NCI-H82 (cell line): Measurements from ENCODE around the gene HOXB6.
A peak's percentile ranks its signal among the peaks of the same experiment; 100 is the strongest.

ENCODE experiments used
- DNase-seq: peaks from one replicate; lab custom pipeline; 2025; lab: John Stamatoyannopoulos, UW

HOXB6 gene

DNA sequence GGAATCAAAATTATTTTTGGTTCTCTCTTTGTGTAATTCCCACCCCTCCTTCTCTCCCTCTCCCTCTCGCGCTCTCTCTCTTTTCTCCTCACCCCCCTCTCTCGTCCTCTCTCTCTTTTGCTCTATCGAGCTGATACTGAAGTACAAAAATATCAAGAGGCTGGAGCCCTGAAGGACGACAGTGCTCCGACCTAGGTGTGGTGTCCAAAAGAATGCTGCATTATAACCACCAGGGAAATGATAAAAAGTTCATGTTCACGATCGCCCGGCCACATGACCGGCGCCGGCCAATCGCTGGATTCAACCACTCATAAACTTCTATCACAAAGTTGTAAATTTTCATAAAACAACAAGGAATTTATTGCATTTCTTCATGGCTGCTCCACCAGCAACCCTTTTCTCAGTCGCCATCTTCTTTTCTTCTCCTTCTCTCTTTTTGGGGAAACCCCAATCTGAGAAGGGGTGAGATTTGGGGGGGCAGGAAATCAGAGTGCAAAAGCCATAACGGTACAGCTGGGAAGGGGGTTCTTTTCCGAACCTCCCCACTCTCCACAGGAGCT is at the start of gene HOXB6:
TSS of gene HOXB6 (minus strand) at position 217 of the 560 bp plus-strand sequence. CDS start 6,836 bp downstream, outside the sequence.
- DNase-seq, result no peak

DNA sequence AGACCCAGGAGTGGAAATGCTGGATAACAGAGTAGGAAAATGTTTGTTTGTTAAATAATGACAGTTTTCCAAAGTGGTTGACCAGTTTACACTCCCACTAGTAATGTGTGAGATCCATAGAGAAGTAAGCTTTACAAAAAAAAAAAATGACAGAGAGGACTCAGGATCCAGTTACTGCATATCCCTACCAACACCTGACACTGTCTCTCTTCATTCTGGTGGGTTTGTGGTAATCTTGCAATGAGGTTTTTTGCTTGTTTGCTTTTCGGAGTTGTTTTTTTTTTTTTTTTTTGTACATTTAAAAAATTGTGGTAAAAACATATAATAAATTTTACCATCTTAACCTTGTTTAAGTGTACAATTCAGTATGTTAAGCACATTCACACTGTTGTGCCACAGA is 45.0 kb upstream of the HOXB6 start:
- DNase-seq, result no peak

DNA sequence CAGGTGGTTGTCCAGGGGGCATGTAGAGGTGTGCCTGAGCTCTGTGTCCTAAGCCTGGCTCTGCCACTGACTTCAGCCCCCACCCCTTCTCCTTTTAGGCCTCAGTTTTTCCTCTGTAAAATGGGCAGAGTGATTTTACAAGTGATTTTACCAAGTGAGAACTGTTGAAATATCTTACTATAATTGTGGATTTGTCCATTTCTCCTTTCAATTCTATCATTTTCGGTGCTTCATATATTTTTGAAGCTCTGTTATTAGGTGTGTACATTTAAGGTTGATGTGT is 43.1 kb upstream of the HOXB6 start:
- no peak for DNase-seq

DNA sequence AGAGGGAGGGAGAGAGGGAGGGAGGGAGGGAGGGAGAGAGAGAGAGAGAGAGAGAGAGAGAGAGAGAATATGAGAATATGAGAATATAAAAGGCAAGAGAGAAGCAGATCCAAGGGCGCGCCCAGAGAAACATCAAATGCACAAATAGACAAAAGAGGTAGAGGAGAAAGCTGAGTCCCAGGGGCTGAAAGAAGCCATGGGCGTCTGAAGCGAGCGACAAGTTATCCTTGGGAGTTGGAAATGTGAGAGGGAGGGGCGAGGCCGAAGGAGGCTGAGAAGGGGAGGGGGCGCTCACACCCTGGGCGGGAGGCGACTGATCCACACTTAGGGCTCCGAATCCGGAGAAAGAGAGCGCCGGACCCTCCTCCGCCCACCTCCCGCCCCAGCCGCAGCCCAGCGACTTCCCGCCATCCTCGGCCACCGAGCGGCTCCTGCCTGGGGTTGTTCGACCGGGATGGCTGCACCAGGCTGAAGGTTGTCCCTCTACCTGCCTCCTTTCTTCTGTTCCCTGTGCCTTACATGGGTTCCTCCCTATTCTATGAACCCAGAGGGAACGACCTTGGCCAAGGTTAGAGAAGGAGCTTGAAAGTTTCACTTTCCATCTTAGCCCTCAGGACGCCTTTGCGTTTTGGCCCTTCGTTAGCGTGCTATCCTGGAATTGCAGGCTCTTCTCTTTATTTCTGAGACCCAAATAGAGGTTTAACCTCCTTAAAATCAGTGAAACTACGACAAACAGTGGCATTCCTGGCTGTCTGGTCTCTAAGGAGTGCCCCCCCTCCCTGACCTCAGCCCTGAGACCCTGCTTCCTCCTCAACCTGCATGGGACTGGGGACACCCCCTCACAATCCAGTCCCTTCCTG is 42.5 kb upstream of the HOXB6 start:
- DNase-seq, result peak; percentile 10

DNA sequence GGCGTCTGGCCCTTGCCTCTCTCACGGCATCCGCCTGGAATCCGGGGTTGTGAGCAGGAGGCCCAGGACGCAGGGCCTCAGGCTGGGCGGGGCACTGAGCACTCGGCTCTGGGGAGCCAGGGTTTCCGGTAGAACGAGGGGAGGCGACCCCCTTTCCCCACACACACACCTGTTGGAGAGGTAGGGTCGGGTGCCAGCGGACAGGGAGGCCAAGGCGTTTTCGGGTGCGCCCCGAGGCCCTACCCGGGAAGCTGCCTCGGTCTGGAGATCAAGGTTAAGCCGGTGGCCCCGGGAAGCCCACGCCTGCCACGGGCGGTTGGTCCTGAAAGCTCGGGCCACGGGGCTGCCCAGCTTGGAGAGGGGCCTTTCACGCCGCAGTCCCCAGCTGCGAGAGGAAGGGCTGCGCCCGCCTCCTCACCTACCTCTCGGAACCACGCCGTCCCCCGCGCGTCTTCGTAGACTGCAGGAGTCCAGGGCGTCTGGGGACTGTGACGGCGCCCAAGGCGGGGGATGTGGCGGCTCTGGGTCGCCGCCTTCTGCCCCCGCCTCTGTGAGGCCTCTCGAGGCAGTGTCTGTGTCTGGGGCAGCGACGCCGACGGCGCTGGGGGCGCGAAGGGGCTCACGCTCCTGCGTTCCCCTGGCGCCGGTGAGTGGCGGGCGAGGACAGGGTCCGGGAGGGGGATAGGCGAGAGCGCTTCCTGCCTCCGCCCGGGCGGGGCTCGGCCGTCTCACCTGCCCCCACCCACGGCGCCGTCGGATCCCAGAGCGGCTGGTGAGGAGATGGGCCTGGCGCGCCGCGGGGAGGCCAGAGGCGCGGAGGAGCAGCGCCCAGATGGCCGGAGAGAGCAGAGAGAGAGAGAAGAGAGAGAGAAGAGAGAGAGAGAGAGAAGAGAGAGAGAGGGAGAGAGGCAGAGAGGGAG is 41.7 kb upstream of the HOXB6 start:
- DNase-seq, result no peak

DNA sequence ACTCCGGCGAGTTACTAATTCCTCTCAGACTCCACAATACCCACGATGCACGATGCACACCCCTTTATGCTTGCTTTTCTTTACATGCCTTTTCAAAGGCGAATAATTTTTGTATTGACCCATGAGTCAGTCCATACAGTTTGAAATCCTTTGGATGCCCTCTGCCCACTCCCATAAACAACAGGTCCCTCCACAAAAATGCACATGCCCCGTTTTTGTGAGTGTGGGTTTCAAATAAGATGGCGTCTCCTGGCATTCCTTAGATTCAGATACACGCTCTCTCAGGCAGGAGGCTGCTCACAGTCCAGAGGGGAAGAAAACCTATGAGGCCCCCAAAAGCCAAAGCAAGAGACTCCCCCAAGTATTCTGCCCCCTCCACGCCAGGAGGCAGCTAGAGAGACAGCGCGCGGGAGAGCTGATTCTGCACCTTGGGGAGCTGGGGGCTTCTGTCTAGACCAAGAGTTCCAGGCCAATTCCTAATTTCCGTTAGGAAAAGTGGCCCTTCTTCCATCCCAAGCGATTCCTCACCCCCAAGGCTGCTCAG is 40.9 kb upstream of the HOXB6 start:
- DNase-seq, result no peak

DNA sequence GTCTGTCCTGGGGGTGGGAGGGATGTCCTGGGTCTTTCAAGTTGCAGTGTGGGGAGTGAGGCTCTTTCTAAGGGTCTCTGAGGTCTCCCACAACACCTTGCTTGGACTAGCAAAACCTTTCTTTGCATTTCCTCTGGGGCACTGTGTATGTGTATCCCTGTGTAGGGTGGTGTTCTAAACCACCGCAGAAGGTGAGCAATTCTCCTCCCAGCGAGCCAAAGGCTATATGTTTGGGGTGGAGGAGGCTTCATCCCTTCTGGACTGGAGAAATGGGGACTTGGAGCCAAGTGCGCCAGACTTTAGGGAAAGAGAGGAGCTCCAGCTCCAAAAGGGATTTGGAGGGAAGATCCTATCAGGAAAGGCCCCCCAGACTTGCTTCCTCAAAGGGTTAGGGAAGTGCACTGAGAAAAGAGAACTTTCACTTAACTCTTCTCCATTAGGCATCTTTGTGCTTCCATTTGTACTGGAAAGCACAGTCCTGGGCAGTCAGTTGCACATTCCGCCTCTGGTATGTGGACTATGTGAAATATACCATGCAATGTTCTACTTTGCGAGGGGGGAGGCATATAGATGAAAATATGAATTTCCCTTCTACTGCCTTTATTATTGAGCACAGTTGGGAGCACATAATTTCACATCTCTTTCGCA is 40.2 kb upstream of the HOXB6 start:
- no peak for DNase-seq

DNA sequence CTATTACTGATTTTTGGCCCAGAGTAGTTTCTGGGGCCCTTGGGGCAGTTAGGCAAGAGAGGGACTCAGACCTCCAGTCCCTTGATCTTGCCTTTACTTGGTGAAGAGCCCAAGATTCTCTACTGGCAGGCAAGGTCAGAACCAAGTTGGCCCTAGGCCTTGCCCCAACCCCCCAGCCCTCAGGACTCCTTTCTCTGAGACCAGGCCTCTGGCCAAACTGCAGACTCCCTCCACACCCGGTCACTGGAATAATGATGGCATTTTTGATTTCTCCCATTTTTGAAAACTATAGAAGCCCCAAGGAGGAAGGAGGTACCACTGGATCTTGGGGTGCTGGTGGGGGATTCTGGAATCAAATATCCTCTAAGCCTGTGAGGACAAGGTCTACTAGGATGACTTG is 39.4 kb upstream of the HOXB6 start:
- no peak for DNase-seq

DNA sequence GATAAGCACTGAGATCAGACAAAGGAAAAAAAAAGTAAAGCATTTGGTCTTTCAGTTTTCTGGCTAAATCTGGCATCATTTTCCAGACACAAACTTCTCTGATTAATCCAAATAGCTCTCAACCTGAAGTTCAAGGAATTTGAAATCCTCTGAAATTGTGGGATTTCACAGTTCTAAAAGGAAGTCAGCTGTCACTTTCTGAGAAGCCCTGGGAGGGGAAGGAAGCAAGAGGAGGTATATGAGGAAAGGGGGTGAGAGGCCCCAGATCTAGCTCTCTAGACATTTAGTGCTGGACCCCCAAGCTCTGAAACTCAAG is 38.9 kb upstream of the HOXB6 start:
- no peak for DNase-seq

DNA sequence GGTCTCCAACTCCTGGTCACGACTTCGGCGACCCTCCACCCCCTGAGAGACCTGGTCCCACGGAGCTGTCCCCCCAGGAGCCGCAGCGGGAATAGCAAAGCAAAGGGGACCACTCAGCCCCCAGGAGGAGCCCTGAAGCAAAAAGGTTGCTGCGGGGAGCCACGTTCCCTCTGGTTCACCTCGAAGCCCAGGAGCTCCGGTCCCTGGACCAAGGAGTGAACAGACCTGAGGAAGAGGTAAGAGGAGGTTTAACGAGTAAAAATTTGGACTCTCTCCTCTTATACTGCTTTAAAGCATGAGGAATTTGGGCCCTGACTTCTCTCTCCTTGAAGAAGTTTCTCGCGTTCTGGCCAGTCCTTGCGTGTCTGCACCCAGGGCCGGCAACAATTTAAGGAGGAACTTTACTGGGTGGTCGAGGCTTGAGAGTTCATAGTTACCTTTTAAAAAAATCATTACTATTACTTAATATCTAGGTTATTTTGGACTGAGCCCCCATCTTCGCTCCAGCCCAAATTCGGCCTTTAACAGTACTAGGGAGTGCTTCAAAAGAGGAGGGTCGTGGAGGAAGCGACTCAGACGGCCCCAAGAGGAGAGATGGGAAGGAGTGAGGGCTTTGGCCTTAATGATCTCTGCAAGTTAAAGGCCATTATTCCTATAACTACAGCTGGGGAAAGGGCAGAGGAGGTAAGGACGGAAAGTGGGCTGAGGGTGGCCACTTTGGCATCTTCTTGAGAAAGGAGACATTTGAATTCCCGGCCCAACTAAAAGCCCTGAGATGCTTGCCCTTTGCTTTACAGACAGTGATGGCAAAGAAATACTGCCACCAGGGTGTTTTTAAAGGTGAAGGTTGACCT is 38.3 kb upstream of the HOXB6 start:
- DNase-seq, result no peak

DNA sequence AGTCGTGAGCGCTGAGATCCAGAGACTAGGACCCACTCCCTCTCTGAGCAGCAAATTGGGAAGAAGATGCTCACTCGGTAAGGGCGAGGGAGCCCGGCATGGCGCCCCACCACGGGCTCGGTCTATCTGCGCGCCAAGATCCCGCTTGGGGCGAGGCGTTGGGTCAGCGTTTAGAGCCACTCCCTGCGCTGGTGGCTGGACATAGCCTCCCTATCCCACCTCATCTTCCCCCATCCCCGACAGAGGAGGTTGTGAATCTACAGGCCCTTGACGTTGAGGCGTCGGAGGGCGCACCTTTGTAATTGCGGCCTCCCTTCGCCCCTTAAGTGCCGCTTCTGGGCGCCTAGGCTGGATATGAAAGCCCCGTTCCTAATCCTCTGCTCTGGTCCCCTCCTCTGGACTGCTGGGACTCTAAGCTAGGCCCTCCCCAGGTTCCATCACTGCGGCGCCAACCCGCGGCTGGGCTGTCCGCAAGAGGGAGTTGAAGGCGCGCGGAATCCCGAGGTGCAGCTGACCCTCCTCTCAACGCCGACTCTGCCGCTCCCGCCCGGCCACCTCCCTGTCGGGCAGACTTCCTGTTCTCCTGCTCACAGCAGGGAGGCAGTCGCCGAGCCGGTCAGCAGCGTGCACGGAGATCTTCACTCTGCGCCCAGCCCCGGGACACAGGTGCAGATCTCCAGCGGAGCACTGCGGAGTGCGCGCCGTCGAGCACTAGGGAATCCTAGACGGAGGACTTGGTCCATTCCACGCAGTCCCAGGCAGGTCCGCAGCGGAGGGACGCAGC is 37.5 kb upstream of the HOXB6 start:
- no peak for DNase-seq

DNA sequence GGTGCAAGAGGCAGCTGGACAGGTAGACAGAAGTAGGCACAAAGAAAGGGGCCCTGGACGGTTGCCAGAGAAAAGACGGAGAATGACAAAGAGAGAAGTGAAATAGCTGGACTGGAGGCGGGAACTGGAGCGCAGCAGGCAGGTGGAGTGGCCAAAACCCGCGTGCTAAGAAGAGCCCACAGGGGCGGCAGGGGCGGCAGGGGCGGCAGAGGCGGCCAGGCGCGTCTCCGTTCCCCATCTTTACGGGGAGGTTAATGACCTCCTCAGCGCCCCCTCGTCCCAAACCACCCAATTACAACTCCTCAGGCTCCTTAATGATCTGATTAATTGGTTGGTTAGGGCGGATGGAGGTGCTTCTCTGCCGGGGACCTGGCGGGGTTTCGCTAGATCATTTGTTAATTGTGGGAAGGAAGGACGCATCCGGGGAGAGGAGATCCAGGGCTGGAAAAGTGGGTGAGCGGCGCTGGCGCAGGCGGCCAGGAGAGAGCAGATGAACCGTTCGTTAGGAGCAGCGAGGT is 36.8 kb upstream of the HOXB6 start:
- no peak for DNase-seq

DNA sequence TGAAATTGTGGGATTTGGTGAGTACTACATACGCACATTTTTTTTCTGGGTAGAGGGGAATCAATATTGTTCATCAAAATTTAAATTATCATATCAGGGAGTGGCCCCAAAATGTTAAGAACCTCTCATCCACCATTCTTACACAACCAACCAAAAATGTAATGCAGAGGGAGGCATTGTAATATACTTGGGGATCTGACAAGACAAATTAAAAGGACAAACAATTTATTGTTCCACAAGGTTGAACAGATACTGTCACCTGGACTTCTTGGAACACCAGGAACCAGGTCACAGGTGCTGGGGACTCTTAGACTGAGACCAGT is 36.0 kb upstream of the HOXB6 start:
- DNase-seq, result no peak

DNA sequence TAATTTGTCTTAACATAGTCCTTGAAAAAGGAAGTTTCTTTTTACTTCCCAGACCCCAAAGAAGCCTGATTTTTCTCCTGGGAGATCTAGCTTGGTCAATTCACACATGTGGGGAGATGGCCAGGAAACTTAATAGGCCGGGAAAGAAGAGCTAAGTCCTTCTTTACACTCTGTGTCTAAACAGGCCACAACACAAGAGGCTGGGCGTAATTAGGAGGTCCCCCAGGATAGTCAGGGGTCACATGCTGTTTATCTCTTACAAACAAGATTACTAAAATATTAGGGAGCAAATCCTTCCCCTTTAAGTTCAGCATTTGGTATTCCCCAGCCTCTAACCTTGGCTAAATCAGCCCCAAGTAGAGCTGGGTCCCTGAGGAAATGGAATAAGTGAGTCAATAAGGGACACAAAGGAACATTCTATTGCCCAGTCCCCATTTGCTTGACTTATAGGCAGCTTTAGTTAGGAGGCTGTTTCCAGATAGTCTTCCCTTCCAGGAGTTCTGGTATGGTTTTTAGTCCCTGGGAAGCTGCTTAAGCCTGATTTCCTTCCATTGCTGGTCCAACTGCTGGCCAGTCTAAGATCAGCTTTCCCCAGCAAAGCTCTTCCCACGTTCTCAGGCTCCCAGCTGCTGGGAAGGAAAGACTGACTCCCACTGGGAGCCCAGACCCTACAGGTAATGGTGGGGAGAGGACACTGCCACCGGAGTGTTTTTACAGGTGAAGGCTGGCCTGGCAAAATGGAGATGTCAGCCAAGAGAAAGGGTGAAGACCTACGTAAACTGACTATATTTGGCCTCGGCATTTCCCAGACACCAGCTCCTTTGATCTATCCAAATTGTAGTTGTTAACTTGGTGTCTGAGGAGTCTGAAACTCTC is 35.4 kb upstream of the HOXB6 start:
- DNase-seq, result no peak

DNA sequence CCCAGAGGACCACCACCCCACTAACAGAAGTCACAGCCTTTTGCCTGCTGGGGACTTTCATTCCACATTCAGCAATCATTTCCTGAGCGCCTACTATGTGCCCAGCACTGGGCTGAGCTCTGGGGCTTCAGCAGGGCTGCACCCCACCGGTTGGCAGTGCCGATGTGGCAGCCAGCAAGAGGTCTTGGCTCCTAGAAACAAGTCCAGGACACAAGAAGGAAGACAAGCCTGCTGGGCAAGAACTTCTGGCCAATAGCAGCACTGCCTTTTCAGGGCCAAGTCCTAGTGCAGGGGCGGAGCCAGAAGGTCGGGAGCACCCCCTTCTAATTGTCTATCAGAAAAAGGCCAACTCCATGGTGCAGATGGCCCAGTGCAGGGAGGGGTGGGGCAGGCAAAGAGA is 34.4 kb upstream of the HOXB6 start:
- no peak for DNase-seq

DNA sequence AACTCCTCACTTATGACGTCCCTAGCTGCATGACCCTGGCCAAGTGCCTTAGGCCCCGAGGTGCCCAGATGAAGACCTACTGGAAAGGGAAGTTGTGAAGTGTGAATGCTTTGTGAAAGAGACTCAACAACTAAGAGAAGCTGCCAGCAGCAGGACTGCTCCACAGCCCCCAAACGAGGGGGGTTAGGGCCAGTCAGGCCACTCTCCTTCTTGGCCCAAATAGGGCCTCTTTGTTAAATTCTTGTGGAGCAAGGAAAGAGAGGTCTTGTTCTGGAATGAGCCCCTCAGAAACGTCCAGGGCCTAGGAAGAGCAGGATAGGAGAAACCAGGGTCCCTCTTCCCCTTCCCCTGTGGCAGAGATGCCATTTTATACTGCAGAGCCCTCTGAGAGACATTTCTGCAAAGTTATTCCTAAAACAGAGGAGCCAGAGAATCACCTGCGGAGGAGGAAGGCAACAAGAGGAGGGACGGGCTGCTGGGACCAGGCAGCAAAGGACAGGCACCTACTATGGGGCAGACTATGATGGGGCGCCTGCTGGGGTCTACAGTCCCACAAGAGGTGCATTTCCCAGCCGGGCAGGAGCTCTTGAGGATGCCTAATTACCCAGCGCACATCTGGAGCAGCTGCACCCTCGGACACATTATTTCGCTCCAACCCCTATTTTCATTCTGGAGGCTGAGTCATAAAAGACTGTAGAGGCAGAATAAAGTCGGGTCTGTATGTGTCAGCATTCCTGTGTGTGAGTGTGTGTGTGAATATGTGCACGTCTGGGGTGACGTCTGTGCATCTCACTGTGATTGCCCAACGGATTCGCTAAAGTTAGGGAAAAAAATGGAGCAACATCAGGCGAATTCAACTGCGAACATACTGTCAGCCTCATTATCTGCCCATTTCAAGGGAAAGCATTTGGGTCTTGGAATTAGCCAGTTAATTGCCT is 32.8 kb upstream of the HOXB6 start:
- DNase-seq, result no peak

DNA sequence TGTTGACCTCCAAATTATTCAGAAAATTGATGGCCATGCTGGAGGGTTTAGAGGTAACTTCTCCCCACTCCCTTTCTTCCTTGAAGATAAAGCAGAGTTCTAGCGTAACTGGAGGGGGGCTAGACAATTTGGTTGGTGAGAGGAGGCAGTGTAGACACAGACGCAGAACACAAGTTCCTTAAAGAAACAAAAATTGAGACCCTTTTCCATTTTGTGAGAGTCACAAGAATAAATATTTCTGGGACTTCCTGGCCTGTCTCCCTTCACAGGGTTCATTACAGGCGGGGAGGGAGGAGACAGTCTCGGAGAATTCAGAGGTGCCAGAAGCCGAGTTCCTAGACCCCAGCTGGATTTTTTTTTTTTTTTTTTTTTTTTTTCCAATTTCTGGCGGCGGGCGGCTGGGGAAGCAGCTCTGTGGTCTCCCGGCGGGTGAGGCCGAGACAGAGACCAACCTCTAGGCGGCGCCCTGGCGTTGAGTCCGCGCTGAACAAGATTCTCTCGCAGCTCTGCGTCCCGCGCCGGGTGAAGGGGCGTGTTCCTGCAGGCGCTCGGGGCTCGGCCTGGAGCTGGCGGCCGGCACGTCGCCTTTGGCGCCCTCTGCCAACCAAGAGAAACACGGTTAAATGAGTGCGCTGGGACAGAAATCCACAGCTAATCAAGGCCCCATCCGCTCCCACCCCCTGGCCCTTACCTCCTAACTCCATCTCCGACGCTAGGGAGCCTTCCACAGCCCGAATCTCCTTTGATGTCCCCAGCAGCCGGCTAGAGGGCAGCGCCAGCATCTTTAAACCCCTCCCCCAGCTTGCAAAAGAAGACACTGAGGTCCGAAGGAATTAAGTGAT is 31.6 kb upstream of the HOXB6 start:
- DNase-seq, result peak; percentile 80
